SK-N-SH treated with all-trans-retinoic acid at 6 μM for 48 hours (cell line): Measurements from ENCODE around the gene KRTAP10-10.

Experiments
- ATAC-seq: fragments of 200-7000 bp; cut with Tn5 transposase; 3 replicates; pipeline ENCODE4 v1.9.1; 2020; ENCODE audit warnings: mild to moderate bottlenecking, moderate library complexity
- ARNTL ChIP-seq: fragments of 450-650 bp; formaldehyde crosslinking; IDR thresholded peaks from 2 replicates; pipeline ENCODE4 v1.5.0; 2020; ENCODE audit warnings: low read depth, mild to moderate bottlenecking, moderate library complexity, borderline replicate concordance
- BACH2 ChIP-seq: fragments of 250-450 bp; sonication (Bioruptor Pico); IDR thresholded peaks from 2 replicates; pipeline ENCODE4 v1.9.0; 2021; ENCODE audit warnings: mild to moderate bottlenecking, borderline replicate concordance
- CREB5 ChIP-seq: fragments of 250-450 bp; sonication (Bioruptor Pico); IDR thresholded peaks from 2 replicates; pipeline ENCODE4 v1.5.1; 2020; ENCODE audit warnings: low read depth, mild to moderate bottlenecking, moderate library complexity
- CSDC2 ChIP-seq: fragments of 250-450 bp; sonication (Bioruptor Pico); IDR thresholded peaks from 2 replicates; pipeline ENCODE4 v1.5.0; 2020; ENCODE audit warnings: mild to moderate bottlenecking, moderate library complexity
- ESRRG ChIP-seq: fragments of 250-450 bp; sonication (Bioruptor Pico); IDR thresholded peaks from 2 replicates; pipeline ENCODE4 v1.6.1; 2021; ENCODE audit warnings: mild to moderate bottlenecking
- GLIS3 ChIP-seq: fragments of 250-450 bp; sonication (Bioruptor Pico); IDR thresholded peaks from 2 replicates; pipeline ENCODE4 v1.5.0; 2020; ENCODE audit warnings: mild to moderate bottlenecking, moderate library complexity
- ISL1 ChIP-seq: fragments of 250-450 bp; sonication (Bioruptor Pico); IDR thresholded peaks from 2 replicates; pipeline ENCODE4 v2.1.2; 2022; ENCODE audit warnings: mild to moderate bottlenecking, moderate library complexity
- OSR1 ChIP-seq: fragments of 250-450 bp; sonication (Bioruptor Pico); IDR thresholded peaks from 2 replicates; pipeline ENCODE4 v1.8.0; 2022; ENCODE audit warnings: moderate library complexity, mild to moderate bottlenecking, inconsistent platforms
- POU6F1 ChIP-seq: fragments of 250-450 bp; sonication (Bioruptor Pico); IDR thresholded peaks from 2 replicates; pipeline ENCODE4 v1.8.0; 2021; ENCODE audit warnings: low read depth, mild to moderate bottlenecking, moderate library complexity, borderline replicate concordance
- PPARA ChIP-seq: fragments of 250-450 bp; sonication (Bioruptor Pico); IDR thresholded peaks from 2 replicates; pipeline ENCODE4 v1.5.0; 2020; ENCODE audit warnings: mild to moderate bottlenecking, borderline replicate concordance
- RARB ChIP-seq: fragments of 250-450 bp; sonication (Bioruptor Pico); IDR thresholded peaks from 2 replicates; pipeline ENCODE4 v1.8.0; 2021; ENCODE audit warnings: mild to moderate bottlenecking, moderate library complexity
- TCF4 ChIP-seq: fragments of 250-450 bp; sonication (Bioruptor Pico); IDR thresholded peaks from 2 replicates; pipeline ENCODE4 v1.8.0; 2021; ENCODE audit warnings: mild to moderate bottlenecking, moderate library complexity, borderline replicate concordance
- TOX ChIP-seq: fragments of 250-450 bp; sonication (Bioruptor Pico); IDR thresholded peaks from 2 replicates; pipeline ENCODE4 v1.8.0; 2021; ENCODE audit warnings: mild to moderate bottlenecking, moderate library complexity, borderline replicate concordance
- ZC3H10 ChIP-seq: fragments of 250-450 bp; sonication (Bioruptor Pico); IDR thresholded peaks from 2 replicates; pipeline ENCODE4 v1.5.1; 2021; ENCODE audit warnings: mild to moderate bottlenecking, moderate library complexity
- ZFP3 ChIP-seq: fragments of 250-450 bp; sonication (Bioruptor Pico); IDR thresholded peaks from 2 replicates; pipeline ENCODE4 v1.5.0; 2020; ENCODE audit warnings: mild to moderate bottlenecking, moderate library complexity
- ZFP30 ChIP-seq: fragments of 450-650 bp; formaldehyde crosslinking; IDR thresholded peaks from 2 replicates; pipeline ENCODE4 v1.5.0; 2022; ENCODE audit warnings: mild to moderate bottlenecking, moderate library complexity
- ZNF565 ChIP-seq: fragments of 450-650 bp; formaldehyde crosslinking; conservative IDR thresholded peaks from 2 replicates; pipeline ENCODE4 v1.5.0; 2020; ENCODE audit warnings: low read depth, mild to moderate bottlenecking, moderate library complexity
- ZNF70 ChIP-seq: fragments of 450-650 bp; formaldehyde crosslinking; IDR thresholded peaks from 2 replicates; pipeline ENCODE4 v1.5.0; 2020; ENCODE audit warnings: mild to moderate bottlenecking, moderate library complexity
- ZNF8 ChIP-seq: fragments of 450-650 bp; formaldehyde crosslinking; IDR thresholded peaks from 2 replicates; pipeline ENCODE4 v1.5.0; 2020; ENCODE audit warnings: mild to moderate bottlenecking, moderate library complexity
- TF ChIP-seq, protein P1 (sequence below): fragments of 250-450 bp; sonication (Bioruptor Pico); IDR thresholded peaks from 2 replicates; pipeline ENCODE4 v1.5.0; 2020; ENCODE audit warnings: mild to moderate bottlenecking, moderate library complexity
- TF ChIP-seq, protein P2 (sequence below): fragments of 250-450 bp; sonication (Bioruptor Pico); IDR thresholded peaks from 2 replicates; pipeline ENCODE4 v1.8.0; 2020; ENCODE audit warnings: mild to moderate bottlenecking, moderate library complexity, borderline replicate concordance
- TF ChIP-seq, protein P3 (sequence below): fragments of 250-450 bp; sonication (Bioruptor Pico); IDR thresholded peaks from 2 replicates; pipeline ENCODE4 v1.5.1; 2021; ENCODE audit warnings: mild to moderate bottlenecking, moderate library complexity

Gene KRTAP10-10

GRCh38 chr21:44618909-44619308 lies 18.2 kb upstream of the KRTAP10-10 start:
- TF ChIP-seq ZFP30 (no peak), ESRRG (CRISPR knock-in tag) (no peak), ARNTL (no peak), POU6F1 (no peak), ZNF70 (CRISPR knock-in tag) (no peak), ZC3H10 (CRISPR knock-in tag) (no peak), CSDC2 (no peak), ISL1 (no peak), PPARA (CRISPR knock-in tag) (no peak), RARB (CRISPR knock-in tag) (no peak), CREB5 (no peak), GLIS3 (no peak), ZNF565 (CRISPR knock-in tag) (no peak), TOX (CRISPR knock-in tag) (no peak), ZNF8 (CRISPR knock-in tag) (no peak)
- TF ChIP-seq, protein P1, sequence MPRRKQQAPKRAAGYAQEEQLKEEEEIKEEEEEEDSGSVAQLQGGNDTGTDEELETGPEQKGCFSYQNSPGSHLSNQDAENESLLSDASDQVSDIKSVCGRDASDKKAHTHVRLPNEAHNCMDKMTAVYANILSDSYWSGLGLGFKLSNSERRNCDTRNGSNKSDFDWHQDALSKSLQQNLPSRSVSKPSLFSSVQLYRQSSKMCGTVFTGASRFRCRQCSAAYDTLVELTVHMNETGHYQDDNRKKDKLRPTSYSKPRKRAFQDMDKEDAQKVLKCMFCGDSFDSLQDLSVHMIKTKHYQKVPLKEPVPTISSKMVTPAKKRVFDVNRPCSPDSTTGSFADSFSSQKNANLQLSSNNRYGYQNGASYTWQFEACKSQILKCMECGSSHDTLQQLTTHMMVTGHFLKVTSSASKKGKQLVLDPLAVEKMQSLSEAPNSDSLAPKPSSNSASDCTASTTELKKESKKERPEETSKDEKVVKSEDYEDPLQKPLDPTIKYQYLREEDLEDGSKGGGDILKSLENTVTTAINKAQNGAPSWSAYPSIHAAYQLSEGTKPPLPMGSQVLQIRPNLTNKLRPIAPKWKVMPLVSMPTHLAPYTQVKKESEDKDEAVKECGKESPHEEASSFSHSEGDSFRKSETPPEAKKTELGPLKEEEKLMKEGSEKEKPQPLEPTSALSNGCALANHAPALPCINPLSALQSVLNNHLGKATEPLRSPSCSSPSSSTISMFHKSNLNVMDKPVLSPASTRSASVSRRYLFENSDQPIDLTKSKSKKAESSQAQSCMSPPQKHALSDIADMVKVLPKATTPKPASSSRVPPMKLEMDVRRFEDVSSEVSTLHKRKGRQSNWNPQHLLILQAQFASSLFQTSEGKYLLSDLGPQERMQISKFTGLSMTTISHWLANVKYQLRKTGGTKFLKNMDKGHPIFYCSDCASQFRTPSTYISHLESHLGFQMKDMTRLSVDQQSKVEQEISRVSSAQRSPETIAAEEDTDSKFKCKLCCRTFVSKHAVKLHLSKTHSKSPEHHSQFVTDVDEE (CRISPR knock-in tag), result no peak
- TF ChIP-seq, protein P2, sequence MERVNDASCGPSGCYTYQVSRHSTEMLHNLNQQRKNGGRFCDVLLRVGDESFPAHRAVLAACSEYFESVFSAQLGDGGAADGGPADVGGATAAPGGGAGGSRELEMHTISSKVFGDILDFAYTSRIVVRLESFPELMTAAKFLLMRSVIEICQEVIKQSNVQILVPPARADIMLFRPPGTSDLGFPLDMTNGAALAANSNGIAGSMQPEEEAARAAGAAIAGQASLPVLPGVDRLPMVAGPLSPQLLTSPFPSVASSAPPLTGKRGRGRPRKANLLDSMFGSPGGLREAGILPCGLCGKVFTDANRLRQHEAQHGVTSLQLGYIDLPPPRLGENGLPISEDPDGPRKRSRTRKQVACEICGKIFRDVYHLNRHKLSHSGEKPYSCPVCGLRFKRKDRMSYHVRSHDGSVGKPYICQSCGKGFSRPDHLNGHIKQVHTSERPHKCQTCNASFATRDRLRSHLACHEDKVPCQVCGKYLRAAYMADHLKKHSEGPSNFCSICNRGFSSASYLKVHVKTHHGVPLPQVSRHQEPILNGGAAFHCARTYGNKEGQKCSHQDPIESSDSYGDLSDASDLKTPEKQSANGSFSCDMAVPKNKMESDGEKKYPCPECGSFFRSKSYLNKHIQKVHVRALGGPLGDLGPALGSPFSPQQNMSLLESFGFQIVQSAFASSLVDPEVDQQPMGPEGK, result no peak
- TF ChIP-seq, protein P3, sequence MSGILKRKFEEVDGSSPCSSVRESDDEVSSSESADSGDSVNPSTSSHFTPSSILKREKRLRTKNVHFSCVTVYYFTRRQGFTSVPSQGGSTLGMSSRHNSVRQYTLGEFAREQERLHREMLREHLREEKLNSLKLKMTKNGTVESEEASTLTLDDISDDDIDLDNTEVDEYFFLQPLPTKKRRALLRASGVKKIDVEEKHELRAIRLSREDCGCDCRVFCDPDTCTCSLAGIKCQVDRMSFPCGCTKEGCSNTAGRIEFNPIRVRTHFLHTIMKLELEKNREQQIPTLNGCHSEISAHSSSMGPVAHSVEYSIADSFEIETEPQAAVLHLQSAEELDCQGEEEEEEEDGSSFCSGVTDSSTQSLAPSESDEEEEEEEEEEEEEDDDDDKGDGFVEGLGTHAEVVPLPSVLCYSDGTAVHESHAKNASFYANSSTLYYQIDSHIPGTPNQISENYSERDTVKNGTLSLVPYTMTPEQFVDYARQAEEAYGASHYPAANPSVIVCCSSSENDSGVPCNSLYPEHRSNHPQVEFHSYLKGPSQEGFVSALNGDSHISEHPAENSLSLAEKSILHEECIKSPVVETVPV, result no peak
- TF ChIP-seq, all 23 proteins: peak for 0
- no peak for ATAC-seq

- no peak for TF ChIP-seq OSR1 (CRISPR knock-in tag)
- no peak for TF ChIP-seq ESRRG (CRISPR knock-in tag)
- TF ChIP-seq, protein P2, result no peak
- TF ChIP-seq BACH2 (CRISPR knock-in tag), result no peak
- TF ChIP-seq RARB (CRISPR knock-in tag), result no peak
- TF ChIP-seq ZFP30, result no peak
- no peak for TF ChIP-seq CSDC2
- TF ChIP-seq ZFP3 (CRISPR knock-in tag), result no peak
- TF ChIP-seq ZC3H10 (CRISPR knock-in tag), result no peak
- no peak for TF ChIP-seq ZNF565 (CRISPR knock-in tag)
- no peak for TF ChIP-seq ZNF8 (CRISPR knock-in tag)
- TF ChIP-seq PPARA (CRISPR knock-in tag), result no peak
- TF ChIP-seq ISL1, result no peak
- no peak for TF ChIP-seq TCF4 (CRISPR knock-in tag)
- no peak for ATAC-seq
These were observed 17.3 kb upstream of the KRTAP10-10 start for GRCh38 chr21:44619886-44620285.
